ENCODE results near the gene IGFBP5.

GRCh38 chr2:216622526-216622925, 72.8 kb downstream of the IGFBP5 start:
- TF ChIP-seq, protein P1, sequence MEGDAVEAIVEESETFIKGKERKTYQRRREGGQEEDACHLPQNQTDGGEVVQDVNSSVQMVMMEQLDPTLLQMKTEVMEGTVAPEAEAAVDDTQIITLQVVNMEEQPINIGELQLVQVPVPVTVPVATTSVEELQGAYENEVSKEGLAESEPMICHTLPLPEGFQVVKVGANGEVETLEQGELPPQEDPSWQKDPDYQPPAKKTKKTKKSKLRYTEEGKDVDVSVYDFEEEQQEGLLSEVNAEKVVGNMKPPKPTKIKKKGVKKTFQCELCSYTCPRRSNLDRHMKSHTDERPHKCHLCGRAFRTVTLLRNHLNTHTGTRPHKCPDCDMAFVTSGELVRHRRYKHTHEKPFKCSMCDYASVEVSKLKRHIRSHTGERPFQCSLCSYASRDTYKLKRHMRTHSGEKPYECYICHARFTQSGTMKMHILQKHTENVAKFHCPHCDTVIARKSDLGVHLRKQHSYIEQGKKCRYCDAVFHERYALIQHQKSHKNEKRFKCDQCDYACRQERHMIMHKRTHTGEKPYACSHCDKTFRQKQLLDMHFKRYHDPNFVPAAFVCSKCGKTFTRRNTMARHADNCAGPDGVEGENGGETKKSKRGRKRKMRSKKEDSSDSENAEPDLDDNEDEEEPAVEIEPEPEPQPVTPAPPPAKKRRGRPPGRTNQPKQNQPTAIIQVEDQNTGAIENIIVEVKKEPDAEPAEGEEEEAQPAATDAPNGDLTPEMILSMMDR (IDR thresholded peaks at IDR 0.05; ENCODE audit: extremely low read depth in 1 of 2, insufficient read depth in 1 of 2, low read depth in 1 of 2, low read length in 2 of 2) = no peak
- TF ChIP-seq EZH2 (IDR thresholded peaks at IDR 0.05; ENCODE audit: borderline replicate concordance, low read depth, low read length, severe bottlenecking) (no peak), POLR2AphosphoS5 (IDR thresholded peaks at IDR 0.05; ENCODE audit: insufficient read depth, low read depth, low read length) (no peak), POLR2A (IDR thresholded peaks at IDR 0.05; ENCODE audit: low read depth, low read length) (no peak), MYC (IDR thresholded peaks at IDR 0.05; ENCODE audit: low read depth, low read length) (no peak), JUN (IDR thresholded peaks at IDR 0.05; ENCODE audit: borderline replicate concordance, insufficient read depth, insufficient read length, low read depth) (no peak), FOS (IDR thresholded peaks at IDR 0.05; ENCODE audit: borderline replicate concordance, insufficient read depth, low read length) (no peak)
- TF ChIP-seq, protein P2, sequence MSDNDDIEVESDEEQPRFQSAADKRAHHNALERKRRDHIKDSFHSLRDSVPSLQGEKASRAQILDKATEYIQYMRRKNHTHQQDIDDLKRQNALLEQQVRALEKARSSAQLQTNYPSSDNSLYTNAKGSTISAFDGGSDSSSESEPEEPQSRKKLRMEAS (IDR thresholded peaks at IDR 0.05; ENCODE audit: insufficient read depth, insufficient read length) = no peak
